Kidney epithelial cell (primary cell): Measurements from ENCODE around the gene MBOAT2. TPM values are rescaled to one million over a fixed set of nuclear protein-coding genes. Genes with fewer than 3 reads are reported as not detected.

Experiments used
- DNase-seq: peaks from one replicate; pipeline ENCODE4 v3.0.0-alpha.2; 2010; ENCODE audit warnings: low read depth
- H3K27me3 ChIP-seq: 2 replicates; pipeline ENCODE4 v1.6.0; 2011; ENCODE audit warnings: low read length; ENCODE audit not compliant: control insufficient read depth, insufficient read depth
- H3K36me3 ChIP-seq: 2 replicates; pipeline ENCODE4 v1.5.1; 2011; ENCODE audit warnings: low read length; ENCODE audit not compliant: control insufficient read depth, insufficient read depth
- H3K4me3 ChIP-seq: 2 replicates; pipeline ENCODE4 v1.5.1; 2011; ENCODE audit warnings: low read depth, mild to moderate bottlenecking, control low read depth, low read length
- CTCF ChIP-seq: IDR thresholded peaks from 2 replicates; pipeline ENCODE4 v1.5.1; 2011; ENCODE audit warnings: mild to moderate bottlenecking, moderate library complexity, low read length, control low read depth, inconsistent platforms; ENCODE audit not compliant: insufficient read depth, poor library complexity, severe bottlenecking
- total RNA-seq: library from RNA; depleted of rRNA; stranded (reverse); fragments of >200 nt; gene quantifications from 2 replicates; pipeline ENCODE4 v1.2.3, GENCODE V29; 2015

Gene MBOAT2
- total RNA-seq, 1 donor from 2014 or later, result 32.2 TPM

- Histone ChIP-seq H3K27me3 (no peaks in the 10 kb centered on the region), H3K4me3 (no peak overlapping the region), H3K36me3 (no peaks in the 10 kb centered on the region)
- DNase-seq, result peak; percentile 16
- TF ChIP-seq CTCF, result no peak
Measured at GRCh38 chr2:8886876-8887275, 116.6 kb downstream of the MBOAT2 start.

- Histone ChIP-seq H3K27me3 (no peaks in the 10 kb centered on the region), H3K36me3 (no peaks in the 10 kb centered on the region), H3K4me3 (no peak overlapping the region)
- no peak for TF ChIP-seq CTCF
- DNase-seq, result no peak
Measured at GRCh38 chr2:8886202-8886518, 117.3 kb downstream of the MBOAT2 start.

- Histone ChIP-seq H3K4me3 (no peak overlapping the region), H3K27me3 (no peaks in the 10 kb centered on the region), H3K36me3 (peaks cover 2% of the 10 kb centered on the region)
- no peak for TF ChIP-seq CTCF
- DNase-seq, result no peak
Measured at GRCh38 chr2:8885449-8886201, 117.9 kb downstream of the MBOAT2 start.

- DNase-seq, result no peak
- H3K4me3 ChIP-seq, result no peak overlapping the region
- H3K27me3 ChIP-seq, result no peaks in the 10 kb centered on the region
- TF ChIP-seq CTCF, result no peak
- peaks cover 2% of the 10 kb centered on the region for H3K36me3 ChIP-seq
Measured at GRCh38 chr2:8884812-8885211, 118.7 kb downstream of the MBOAT2 start.

GRCh38 chr2:8882094-8882493, 121.4 kb downstream of the MBOAT2 start:
- Histone ChIP-seq H3K27me3 (no peaks in the 10 kb centered on the region), H3K36me3 (peaks cover 2% of the 10 kb centered on the region), H3K4me3 (no peak overlapping the region)
- peak; percentile 30 for TF ChIP-seq CTCF
- DNase-seq, result no peak

- Histone ChIP-seq H3K36me3 (peaks cover 2% of the 10 kb centered on the region), H3K27me3 (no peaks in the 10 kb centered on the region), H3K4me3 (no peak overlapping the region)
- DNase-seq, result no peak
- TF ChIP-seq CTCF, result no peak
Measured at GRCh38 chr2:8877894-8878293, 125.6 kb downstream of the MBOAT2 start.
